Peyer's patch (tissue), 4 donors: ENCODE measurements around the gene PDE10A. TPM values are rescaled to one million over a fixed set of nuclear protein-coding genes. Genes with fewer than 3 reads are reported as not detected.

Experiments used
- DNase-seq, 3 donors: peaks; one replicate each; pipeline ENCODE4 v3.0.0-alpha.2; 2017 to 2019
- H3K27ac ChIP-seq, 4 donors: fragments of 200-600 bp; sonication (generic); one replicate each; pipeline ENCODE4 v1.5.1; 2016 to 2019
- H3K27me3 ChIP-seq, 2 donors: fragments of 200-600 bp; sonication (generic); one replicate each; pipeline ENCODE4 v1.5.1; 2019
- H3K36me3 ChIP-seq, 3 donors: fragments of 200-600 bp; sonication (generic); one replicate each; pipeline ENCODE4 v1.5.1; 2016 to 2019
- H3K4me1 ChIP-seq, 4 donors: fragments of 200-600 bp; sonication (generic); one replicate each; pipeline ENCODE4 v1.5.1; 2016 to 2019
- H3K4me3 ChIP-seq, 4 donors: fragments of 200-600 bp; sonication (generic); 1 replicate in 3 of 4; 2 replicates in 1 of 4; pipeline ENCODE4 v1.5.1; 2016 to 2019; ENCODE audit warnings: mild to moderate bottlenecking in 1 of 4
- H3K9me3 ChIP-seq, 4 donors: fragments of 200-600 bp; sonication (generic); one replicate each; pipeline ENCODE4 v1.5.1; 2016 to 2019; ENCODE audit warnings: mild to moderate bottlenecking in 1 of 4
- CTCF ChIP-seq, 6 experiments: fragments of 450-650 bp in 4 of 6; fragments of 200-600 bp in 2 of 6; sonication (generic) in 1 of 6; IDR thresholded peaks; one replicate each; pipeline ENCODE4 v1.5.1; 2017 to 2019; ENCODE audit warnings: antibody characterized with exemption in 6 of 6, mild to moderate bottlenecking in 3 of 6, moderate library complexity in 1 of 6
- POLR2A ChIP-seq, 2 donors: fragments of 450-650 bp; IDR thresholded peaks; one replicate each; pipeline ENCODE4 v1.5.1; 2017; ENCODE audit warnings: antibody characterized with exemption in 2 of 2, mild to moderate bottlenecking in 2 of 2, moderate library complexity in 2 of 2
- total RNA-seq, 4 donors: library from RNA; depleted of rRNA; stranded (reverse); fragments of >200 nt; gene quantifications; one replicate each; pipeline ENCODE4 v1.1.0, GENCODE V29; 2016

The PDE10A gene
- total RNA-seq, 4 donors from 2014 or later: 0.35 to 8.8 (median 6.0) TPM

- H3K27me3 ChIP-seq: no peaks in the 10 kb centered on the region
- peak overlapping the region in 2 of 4 donors; percentile 14 to 76 for H3K27ac ChIP-seq
- no peak for DNase-seq
- H3K9me3 ChIP-seq: no peaks in the 10 kb centered on the region
- no peak overlapping the region for H3K4me3 ChIP-seq
- H3K36me3 ChIP-seq: no peaks in the 10 kb centered on the region
- H3K4me1 ChIP-seq: no peaks in the 10 kb centered on the region
- no peak for TF ChIP-seq CTCF (IDR thresholded peaks at IDR 0.05)
- TF ChIP-seq POLR2A (IDR thresholded peaks at IDR 0.05): no peak
Measured at GRCh38 chr6:165574220-165575157, 88.6 kb downstream of the PDE10A start.

GRCh38 chr6:165573671-165574070, 89.4 kb downstream of the PDE10A start:
- Histone ChIP-seq H3K36me3 (no peaks in the 10 kb centered on the region), H3K4me1 (no peaks in the 10 kb centered on the region), H3K27me3 (no peaks in the 10 kb centered on the region), H3K9me3 (no peaks in the 10 kb centered on the region), H3K27ac (peak overlapping the region in 1 of 4 donors; percentile 43), H3K4me3 (no peak overlapping the region)
- TF ChIP-seq CTCF (IDR thresholded peaks at IDR 0.05): peak in 1 of 6 experiments; percentile 12
- TF ChIP-seq POLR2A (IDR thresholded peaks at IDR 0.05): no peak
- peak in 1 of 3 donors; percentile 60 for DNase-seq

- no peak for TF ChIP-seq POLR2A (IDR thresholded peaks at IDR 0.05)
- no peak for TF ChIP-seq CTCF (IDR thresholded peaks at IDR 0.05)
- H3K27ac ChIP-seq: no peak overlapping the region
Measured at GRCh38 chr6:165571721-165572132, 91.3 kb downstream of the PDE10A start.

GRCh38 chr6:165571068-165571682, 91.9 kb downstream of the PDE10A start:
- TF ChIP-seq CTCF (IDR thresholded peaks at IDR 0.05): no peak
- no peaks in the 10 kb centered on the region for H3K27me3 ChIP-seq
- no peak overlapping the region for H3K4me3 ChIP-seq
- H3K9me3 ChIP-seq: no peaks in the 10 kb centered on the region
- no peaks in the 10 kb centered on the region for H3K4me1 ChIP-seq
- no peak for DNase-seq
- H3K27ac ChIP-seq: no peak overlapping the region
- no peaks in the 10 kb centered on the region for H3K36me3 ChIP-seq

More at GRCh38 chr6:165571721-165572132, 91.3 kb downstream of the PDE10A start:
- Histone ChIP-seq H3K4me1 (no peaks in the 10 kb centered on the region), H3K36me3 (no peaks in the 10 kb centered on the region), H3K9me3 (no peaks in the 10 kb centered on the region), H3K27me3 (no peaks in the 10 kb centered on the region), H3K4me3 (no peak overlapping the region)
- DNase-seq: no peak

GRCh38 chr6:165568326-165568725, 94.7 kb downstream of the PDE10A start:
- no peaks in the 10 kb centered on the region for H3K9me3 ChIP-seq
- no peaks in the 10 kb centered on the region for H3K4me1 ChIP-seq
- DNase-seq: no peak
- TF ChIP-seq POLR2A (IDR thresholded peaks at IDR 0.05) (no peak), CTCF (IDR thresholded peaks at IDR 0.05) (no peak)
- H3K36me3 ChIP-seq: no peaks in the 10 kb centered on the region
- H3K27ac ChIP-seq: no peak overlapping the region
- no peak overlapping the region for H3K4me3 ChIP-seq
- no peaks in the 10 kb centered on the region for H3K27me3 ChIP-seq
